Measurements from ENCODE around the gene CDH12. TPM values are rescaled to one million over a fixed set of nuclear protein-coding genes. Genes with fewer than 3 reads are reported as not detected.
A peak's percentile ranks its signal among the peaks of the same experiment; 100 is the strongest.

The CDH12 gene
- total and polyA plus RNA-seq, 10 of the 15 experiments (the other 5 are each of a cell fraction or from before 2014, with no cell fraction given), result 0.03 to 0.16 TPM; not detected in 8

DNA sequence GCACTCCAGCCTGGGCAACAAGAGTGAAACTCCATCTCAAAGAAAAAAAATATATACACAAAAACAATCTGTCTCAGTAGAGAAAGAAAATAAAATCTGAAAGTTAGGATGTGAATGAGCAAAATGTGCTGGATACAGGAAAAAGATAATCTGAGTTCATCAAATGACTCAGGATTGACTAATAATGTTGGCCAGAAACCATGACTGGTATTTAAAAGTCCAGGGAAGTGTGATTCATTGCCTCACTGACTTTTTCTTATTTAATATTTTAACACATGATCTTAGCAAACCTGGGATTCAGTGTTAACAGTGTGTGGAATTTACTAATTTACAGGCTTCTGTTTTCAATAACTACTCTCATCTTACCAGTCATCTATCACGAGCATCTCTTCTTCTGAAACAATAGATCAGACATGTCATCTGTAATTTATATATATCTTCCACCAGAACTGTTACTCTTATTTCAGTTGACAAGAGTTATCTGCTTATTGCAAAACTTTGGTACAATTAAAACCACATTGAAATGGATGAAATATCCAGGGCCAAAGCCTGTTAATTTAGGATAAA lies 256.7 kb downstream of the CDH12 start (continued):
- no peak for TF ChIP-seq GATAD2B (conservative IDR thresholded peaks at IDR 0.05; ENCODE audit: low read depth)

DNA sequence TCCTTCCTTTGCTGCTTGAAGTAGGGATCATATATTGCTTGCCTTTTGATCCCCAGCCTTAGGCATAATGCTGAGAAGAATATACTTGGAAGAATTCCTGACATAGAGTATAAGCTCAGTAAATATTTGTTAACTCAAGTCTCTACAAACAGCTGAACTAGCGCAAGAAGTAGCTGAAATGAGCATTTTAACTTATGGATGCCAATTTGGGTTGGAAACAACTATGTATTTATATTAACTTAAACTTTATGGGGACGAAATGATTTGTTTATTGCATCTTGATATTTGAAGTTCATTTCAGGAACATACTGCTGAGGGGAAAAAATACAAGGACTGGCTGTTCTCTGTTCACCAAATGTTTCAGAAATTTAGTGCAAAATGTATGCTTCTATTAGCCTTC lies 258.7 kb downstream of the CDH12 start:
- no peak overlapping the region for H3K4me2 ChIP-seq (ENCODE audit: control insufficient read depth, insufficient read depth)
- ChIA-PET SMC1A (ENCODE audit: uncharacterized antibody, unreplicated experiment) (interaction anchor here (1.5 kb wide), 1 partner anchor 15 kb away, joined by 3 read pairs; no protein-coding TSS in a partner anchor), CTCF (interaction anchor here (1.8 kb wide), 1 partner anchor 10 kb away, joined by 4 read pairs; no protein-coding TSS in a partner anchor), POLR2A (no interaction called here), RAD21 (ENCODE audit: unreplicated experiment) (no interaction called here)
- H3K4me3 ChIP-seq, result no peak overlapping the region
- no peak for ATAC-seq
- H4K20me1 ChIP-seq (ENCODE audit: control insufficient read depth, insufficient read depth), result no peaks in the 10 kb centered on the region
- 0% methylated on average over 2 of the region's 2 CpGs for WGBS (ENCODE audit: insufficient coverage, insufficient replicate concordance, low lambda C conversion rate, missing lambda C conversion rate)
- H2AFZ ChIP-seq (ENCODE audit: control insufficient read depth, low read depth, low read length), result no peak overlapping the region
- H3K27ac ChIP-seq (ENCODE audit: control insufficient read depth, insufficient read depth), result no peak overlapping the region
- intact Hi-C loops (cut with micrococcal nuclease; ENCODE audit: unreplicated experiment), result no loop called here
- no TSS peak for BruUV-seq (replicated peaks)
- no peaks in the 10 kb centered on the region for H3K36me3 ChIP-seq (ENCODE audit: control insufficient read depth in 2 of 2, insufficient read depth in 2 of 2, low read length in 1 of 2)
- no peaks in the 10 kb centered on the region for H3K4me1 ChIP-seq (ENCODE audit: control insufficient read depth, insufficient read depth, low read length)
- FAIRE-seq, result no peak
- H3K9ac ChIP-seq (ENCODE audit: control insufficient read depth, insufficient read depth, low read length), result no peak overlapping the region
- in situ Hi-C loops (cut with MboI), result no loop called here
- no peaks in the 10 kb centered on the region for H3K9me3 ChIP-seq (replicated peaks; ENCODE audit: control insufficient read depth, insufficient read depth, low read length)
- no peaks in the 10 kb centered on the region for H3K27me3 ChIP-seq (replicated peaks in 1 of 2; ENCODE audit: control insufficient read depth in 2 of 2, insufficient read depth in 2 of 2, low read length in 1 of 2)
- DNase-seq (ENCODE audit: low read depth, low spot score), result no peak
- no peak for TF ChIP-seq STAT1 (conservative IDR thresholded peaks at IDR 0.05)
- TF ChIP-seq, protein P1, sequence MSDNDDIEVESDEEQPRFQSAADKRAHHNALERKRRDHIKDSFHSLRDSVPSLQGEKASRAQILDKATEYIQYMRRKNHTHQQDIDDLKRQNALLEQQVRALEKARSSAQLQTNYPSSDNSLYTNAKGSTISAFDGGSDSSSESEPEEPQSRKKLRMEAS (IDR thresholded peaks at IDR 0.05; ENCODE audit: low read depth, low read length), result no peak
- H3K79me2 ChIP-seq (ENCODE audit: control insufficient read depth, insufficient read depth, low read length), result no peaks in the 10 kb centered on the region

DNA sequence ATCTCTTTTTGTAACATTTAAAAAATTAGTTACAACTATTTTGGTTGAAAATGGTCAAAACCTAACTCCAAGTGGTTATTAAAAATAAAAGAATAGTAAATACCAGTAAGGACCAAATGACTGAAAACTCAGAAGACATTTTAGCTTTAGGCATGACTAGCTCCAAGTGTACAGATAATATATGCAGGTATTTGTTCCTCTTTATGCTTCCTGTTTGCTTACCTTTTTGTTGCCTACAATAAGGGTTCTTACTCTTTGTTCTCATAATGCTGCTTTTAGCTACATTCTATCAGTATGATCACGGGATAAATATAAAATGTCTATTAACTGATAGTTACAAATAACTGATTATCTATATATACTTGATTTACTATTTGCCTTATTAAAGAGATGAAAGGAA lies 259.6 kb downstream of the CDH12 start:
- no peaks in the 10 kb centered on the region for H4K20me1 ChIP-seq (ENCODE audit: control insufficient read depth, insufficient read depth)
- no peak for TF ChIP-seq ZNF217 (IDR thresholded peaks at IDR 0.05)
- TF ChIP-seq, protein P2, sequence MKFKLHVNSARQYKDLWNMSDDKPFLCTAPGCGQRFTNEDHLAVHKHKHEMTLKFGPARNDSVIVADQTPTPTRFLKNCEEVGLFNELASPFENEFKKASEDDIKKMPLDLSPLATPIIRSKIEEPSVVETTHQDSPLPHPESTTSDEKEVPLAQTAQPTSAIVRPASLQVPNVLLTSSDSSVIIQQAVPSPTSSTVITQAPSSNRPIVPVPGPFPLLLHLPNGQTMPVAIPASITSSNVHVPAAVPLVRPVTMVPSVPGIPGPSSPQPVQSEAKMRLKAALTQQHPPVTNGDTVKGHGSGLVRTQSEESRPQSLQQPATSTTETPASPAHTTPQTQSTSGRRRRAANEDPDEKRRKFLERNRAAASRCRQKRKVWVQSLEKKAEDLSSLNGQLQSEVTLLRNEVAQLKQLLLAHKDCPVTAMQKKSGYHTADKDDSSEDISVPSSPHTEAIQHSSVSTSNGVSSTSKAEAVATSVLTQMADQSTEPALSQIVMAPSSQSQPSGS (IDR thresholded peaks at IDR 0.05; ENCODE audit: low read length), result 0 out of 2 replicates have a peak, but pooled peaks have one; percentile 19
- TF ChIP-seq, protein P3, sequence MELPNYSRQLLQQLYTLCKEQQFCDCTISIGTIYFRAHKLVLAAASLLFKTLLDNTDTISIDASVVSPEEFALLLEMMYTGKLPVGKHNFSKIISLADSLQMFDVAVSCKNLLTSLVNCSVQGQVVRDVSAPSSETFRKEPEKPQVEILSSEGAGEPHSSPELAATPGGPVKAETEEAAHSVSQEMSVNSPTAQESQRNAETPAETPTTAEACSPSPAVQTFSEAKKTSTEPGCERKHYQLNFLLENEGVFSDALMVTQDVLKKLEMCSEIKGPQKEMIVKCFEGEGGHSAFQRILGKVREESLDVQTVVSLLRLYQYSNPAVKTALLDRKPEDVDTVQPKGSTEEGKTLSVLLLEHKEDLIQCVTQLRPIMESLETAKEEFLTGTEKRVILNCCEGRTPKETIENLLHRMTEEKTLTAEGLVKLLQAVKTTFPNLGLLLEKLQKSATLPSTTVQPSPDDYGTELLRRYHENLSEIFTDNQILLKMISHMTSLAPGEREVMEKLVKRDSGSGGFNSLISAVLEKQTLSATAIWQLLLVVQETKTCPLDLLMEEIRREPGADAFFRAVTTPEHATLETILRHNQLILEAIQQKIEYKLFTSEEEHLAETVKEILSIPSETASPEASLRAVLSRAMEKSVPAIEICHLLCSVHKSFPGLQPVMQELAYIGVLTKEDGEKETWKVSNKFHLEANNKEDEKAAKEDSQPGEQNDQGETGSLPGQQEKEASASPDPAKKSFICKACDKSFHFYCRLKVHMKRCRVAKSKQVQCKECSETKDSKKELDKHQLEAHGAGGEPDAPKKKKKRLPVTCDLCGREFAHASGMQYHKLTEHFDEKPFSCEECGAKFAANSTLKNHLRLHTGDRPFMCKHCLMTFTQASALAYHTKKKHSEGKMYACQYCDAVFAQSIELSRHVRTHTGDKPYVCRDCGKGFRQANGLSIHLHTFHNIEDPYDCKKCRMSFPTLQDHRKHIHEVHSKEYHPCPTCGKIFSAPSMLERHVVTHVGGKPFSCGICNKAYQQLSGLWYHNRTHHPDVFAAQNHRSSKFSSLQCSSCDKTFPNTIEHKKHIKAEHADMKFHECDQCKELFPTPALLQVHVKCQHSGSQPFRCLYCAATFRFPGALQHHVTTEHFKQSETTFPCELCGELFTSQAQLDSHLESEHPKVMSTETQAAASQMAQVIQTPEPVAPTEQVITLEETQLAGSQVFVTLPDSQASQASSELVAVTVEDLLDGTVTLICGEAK (IDR thresholded peaks at IDR 0.05; ENCODE audit: borderline replicate concordance), result no peak
- POLR2A ChIA-PET, result no interaction called here
- CTCF ChIA-PET, result interaction anchor here (1.8 kb wide), 1 partner anchor 10 kb away, joined by 4 read pairs; no protein-coding TSS in a partner anchor
- no peaks in the 10 kb centered on the region for H3K4me1 ChIP-seq (ENCODE audit: control insufficient read depth, insufficient read depth, low read length)
- SMC1A ChIA-PET (ENCODE audit: uncharacterized antibody, unreplicated experiment), result interaction anchor here (1.5 kb wide), 1 partner anchor 16 kb away, joined by 3 read pairs; no protein-coding TSS in a partner anchor
- RAD21 ChIA-PET (ENCODE audit: unreplicated experiment), result no interaction called here
- WGBS (ENCODE audit: insufficient coverage, insufficient replicate concordance, low lambda C conversion rate, missing lambda C conversion rate), result 0% methylated on average over 1 of the region's 1 CpG
- BruUV-seq (replicated peaks), result no TSS peak
- no peaks in the 10 kb centered on the region for H3K27me3 ChIP-seq (replicated peaks in 1 of 2; ENCODE audit: control insufficient read depth in 2 of 2, insufficient read depth in 2 of 2, low read length in 1 of 2)
- no peak overlapping the region for H3K27ac ChIP-seq (ENCODE audit: control insufficient read depth, insufficient read depth)
- FAIRE-seq, result no peak
- H3K79me2 ChIP-seq (ENCODE audit: control insufficient read depth, insufficient read depth, low read length), result no peaks in the 10 kb centered on the region
- peak overlapping the region; percentile 7; the same call in 1 of the 2 replicates for H2AFZ ChIP-seq (ENCODE audit: control insufficient read depth, low read depth, low read length)
- H3K36me3 ChIP-seq (ENCODE audit: control insufficient read depth in 2 of 2, insufficient read depth in 2 of 2, low read length in 1 of 2), result no peaks in the 10 kb centered on the region
- intact Hi-C loops (cut with micrococcal nuclease; ENCODE audit: unreplicated experiment) (no loop called here), in situ Hi-C loops (cut with MboI) (no loop called here)
- no peaks in the 10 kb centered on the region for H3K9me3 ChIP-seq (replicated peaks; ENCODE audit: control insufficient read depth, insufficient read depth, low read length)
- ATAC-seq, result peak; percentile 82
- no peak for DNase-seq (ENCODE audit: low read depth, low spot score)
- H3K9ac ChIP-seq (ENCODE audit: control insufficient read depth, insufficient read depth, low read length), result no peak overlapping the region
- no peak overlapping the region for H3K4me3 ChIP-seq
- 0 out of 2 replicates have a peak overlapping the region, but pooled peaks have one; percentile 4 for H3K4me2 ChIP-seq (ENCODE audit: control insufficient read depth, insufficient read depth)

Data from GM12878 (cell line).